SK-N-SH (cell line): ENCODE measurements around the gene SDF4.

Experiments used
- CHD2 ChIP-seq: fragments of 150-350 bp; IDR thresholded peaks from 2 replicates; pipeline ENCODE4 v1.6.1; 2018; ENCODE audit warnings: low read length; ENCODE audit not compliant: partially characterized antibody
- EZH2phosphoT487 ChIP-seq: fragments of 200-600 bp; sonication (generic); IDR thresholded peaks from 2 replicates; pipeline ENCODE4 v1.6.1; 2017; ENCODE audit warnings: low read depth, mixed run types, mild to moderate bottlenecking, antibody characterized with exemption, moderate library complexity, borderline replicate concordance
- FOXM1 ChIP-seq: IDR thresholded peaks from 2 replicates; pipeline ENCODE4 v1.4.0; 2012; ENCODE audit warnings: low read depth, mild to moderate bottlenecking
- GABPA ChIP-seq: IDR thresholded peaks from 2 replicates; pipeline ENCODE4 v1.4.0; 2012; ENCODE audit warnings: low read depth, mild to moderate bottlenecking
- NFIC ChIP-seq: IDR thresholded peaks from 2 replicates; pipeline ENCODE4 v1.4.0; 2012; ENCODE audit warnings: borderline replicate concordance
- NRF1 ChIP-seq: IDR thresholded peaks from 2 replicates; pipeline ENCODE4 v1.6.1; 2012; ENCODE audit warnings: low read depth, mild to moderate bottlenecking, low read length
- POLR2AphosphoS5 ChIP-seq: IDR thresholded peaks from 2 replicates; pipeline ENCODE4 v1.6.1; 2012; ENCODE audit warnings: low read depth, low read length
- RAD21 ChIP-seq: IDR thresholded peaks from 2 replicates; pipeline ENCODE4 v1.6.1; 2012; ENCODE audit warnings: mild to moderate bottlenecking, low read length
- RFX5 ChIP-seq: IDR thresholded peaks from 2 replicates; pipeline ENCODE4 v1.6.1; 2012; ENCODE audit warnings: mild to moderate bottlenecking, improper control_type of control experiment, low read length
- TF ChIP-seq, protein P1 (sequence below): IDR thresholded peaks from 2 replicates; pipeline ENCODE4 v1.6.1; 2012; ENCODE audit warnings: mild to moderate bottlenecking, low read depth, low read length, moderate library complexity
- TF ChIP-seq, protein P2 (sequence below): fragments of 200-600 bp; sonication (generic); IDR thresholded peaks from 2 replicates; pipeline ENCODE4 v1.6.1; 2017; ENCODE audit warnings: antibody characterized with exemption, mild to moderate bottlenecking, moderate library complexity
- TF ChIP-seq, protein P3 (sequence below): IDR thresholded peaks from 2 replicates; pipeline ENCODE4 v1.4.0; 2012; ENCODE audit warnings: low read depth
- TF ChIP-seq, protein P4 (sequence below): fragments of 150-350 bp; IDR thresholded peaks from 2 replicates; pipeline ENCODE4 v1.6.1; 2017; ENCODE audit warnings: antibody characterized with exemption, low read length, low read depth, borderline replicate concordance

DNA sequence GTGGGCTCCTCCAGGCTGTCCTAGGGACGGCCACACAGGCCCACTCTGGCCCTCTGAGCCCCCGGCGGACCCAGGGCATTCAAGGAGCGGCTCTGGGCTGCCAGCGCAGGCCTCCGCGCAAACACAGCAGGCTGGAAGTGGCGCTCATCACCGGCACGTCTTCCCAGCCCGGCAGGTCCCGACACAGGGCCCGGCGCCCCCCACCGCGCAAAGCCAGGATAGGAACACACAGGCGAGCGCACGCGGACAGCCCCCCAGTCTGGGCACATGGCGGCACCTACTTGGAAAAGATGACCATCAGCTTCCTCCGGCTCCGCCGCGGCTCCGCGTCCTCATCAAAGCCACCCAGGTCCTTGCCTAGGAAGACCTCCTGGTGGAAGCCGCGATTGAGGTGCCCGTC, 3.6 kb downstream of the SDF4 start:
- no peak for TF ChIP-seq EZH2phosphoT487
- TF ChIP-seq, protein P1, sequence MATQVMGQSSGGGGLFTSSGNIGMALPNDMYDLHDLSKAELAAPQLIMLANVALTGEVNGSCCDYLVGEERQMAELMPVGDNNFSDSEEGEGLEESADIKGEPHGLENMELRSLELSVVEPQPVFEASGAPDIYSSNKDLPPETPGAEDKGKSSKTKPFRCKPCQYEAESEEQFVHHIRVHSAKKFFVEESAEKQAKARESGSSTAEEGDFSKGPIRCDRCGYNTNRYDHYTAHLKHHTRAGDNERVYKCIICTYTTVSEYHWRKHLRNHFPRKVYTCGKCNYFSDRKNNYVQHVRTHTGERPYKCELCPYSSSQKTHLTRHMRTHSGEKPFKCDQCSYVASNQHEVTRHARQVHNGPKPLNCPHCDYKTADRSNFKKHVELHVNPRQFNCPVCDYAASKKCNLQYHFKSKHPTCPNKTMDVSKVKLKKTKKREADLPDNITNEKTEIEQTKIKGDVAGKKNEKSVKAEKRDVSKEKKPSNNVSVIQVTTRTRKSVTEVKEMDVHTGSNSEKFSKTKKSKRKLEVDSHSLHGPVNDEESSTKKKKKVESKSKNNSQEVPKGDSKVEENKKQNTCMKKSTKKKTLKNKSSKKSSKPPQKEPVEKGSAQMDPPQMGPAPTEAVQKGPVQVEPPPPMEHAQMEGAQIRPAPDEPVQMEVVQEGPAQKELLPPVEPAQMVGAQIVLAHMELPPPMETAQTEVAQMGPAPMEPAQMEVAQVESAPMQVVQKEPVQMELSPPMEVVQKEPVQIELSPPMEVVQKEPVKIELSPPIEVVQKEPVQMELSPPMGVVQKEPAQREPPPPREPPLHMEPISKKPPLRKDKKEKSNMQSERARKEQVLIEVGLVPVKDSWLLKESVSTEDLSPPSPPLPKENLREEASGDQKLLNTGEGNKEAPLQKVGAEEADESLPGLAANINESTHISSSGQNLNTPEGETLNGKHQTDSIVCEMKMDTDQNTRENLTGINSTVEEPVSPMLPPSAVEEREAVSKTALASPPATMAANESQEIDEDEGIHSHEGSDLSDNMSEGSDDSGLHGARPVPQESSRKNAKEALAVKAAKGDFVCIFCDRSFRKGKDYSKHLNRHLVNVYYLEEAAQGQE = no peak
- TF ChIP-seq, protein P2, sequence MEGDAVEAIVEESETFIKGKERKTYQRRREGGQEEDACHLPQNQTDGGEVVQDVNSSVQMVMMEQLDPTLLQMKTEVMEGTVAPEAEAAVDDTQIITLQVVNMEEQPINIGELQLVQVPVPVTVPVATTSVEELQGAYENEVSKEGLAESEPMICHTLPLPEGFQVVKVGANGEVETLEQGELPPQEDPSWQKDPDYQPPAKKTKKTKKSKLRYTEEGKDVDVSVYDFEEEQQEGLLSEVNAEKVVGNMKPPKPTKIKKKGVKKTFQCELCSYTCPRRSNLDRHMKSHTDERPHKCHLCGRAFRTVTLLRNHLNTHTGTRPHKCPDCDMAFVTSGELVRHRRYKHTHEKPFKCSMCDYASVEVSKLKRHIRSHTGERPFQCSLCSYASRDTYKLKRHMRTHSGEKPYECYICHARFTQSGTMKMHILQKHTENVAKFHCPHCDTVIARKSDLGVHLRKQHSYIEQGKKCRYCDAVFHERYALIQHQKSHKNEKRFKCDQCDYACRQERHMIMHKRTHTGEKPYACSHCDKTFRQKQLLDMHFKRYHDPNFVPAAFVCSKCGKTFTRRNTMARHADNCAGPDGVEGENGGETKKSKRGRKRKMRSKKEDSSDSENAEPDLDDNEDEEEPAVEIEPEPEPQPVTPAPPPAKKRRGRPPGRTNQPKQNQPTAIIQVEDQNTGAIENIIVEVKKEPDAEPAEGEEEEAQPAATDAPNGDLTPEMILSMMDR = no peak
- no peak for TF ChIP-seq GABPA
- no peak for TF ChIP-seq RFX5
- no peak for TF ChIP-seq CHD2
- no peak for TF ChIP-seq POLR2AphosphoS5
- TF ChIP-seq, protein P3, sequence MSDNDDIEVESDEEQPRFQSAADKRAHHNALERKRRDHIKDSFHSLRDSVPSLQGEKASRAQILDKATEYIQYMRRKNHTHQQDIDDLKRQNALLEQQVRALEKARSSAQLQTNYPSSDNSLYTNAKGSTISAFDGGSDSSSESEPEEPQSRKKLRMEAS = no peak
- TF ChIP-seq FOXM1 = no peak
- TF ChIP-seq, protein P4, sequence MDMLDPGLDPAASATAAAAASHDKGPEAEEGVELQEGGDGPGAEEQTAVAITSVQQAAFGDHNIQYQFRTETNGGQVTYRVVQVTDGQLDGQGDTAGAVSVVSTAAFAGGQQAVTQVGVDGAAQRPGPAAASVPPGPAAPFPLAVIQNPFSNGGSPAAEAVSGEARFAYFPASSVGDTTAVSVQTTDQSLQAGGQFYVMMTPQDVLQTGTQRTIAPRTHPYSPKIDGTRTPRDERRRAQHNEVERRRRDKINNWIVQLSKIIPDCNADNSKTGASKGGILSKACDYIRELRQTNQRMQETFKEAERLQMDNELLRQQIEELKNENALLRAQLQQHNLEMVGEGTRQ = no peak
- TF ChIP-seq NFIC = no peak
- TF ChIP-seq RAD21 = no peak
- TF ChIP-seq NRF1 = no peak
